Fibroblast of skin of left biceps (primary cell): ENCODE data around the gene TM9SF4.
A peak's percentile ranks its signal among the peaks of the same experiment; 100 is the strongest.
"Not testable (repeated sequence)": the region's sequence is repeated elsewhere in the genome, so short reads cannot be mapped to it uniquely, and the experiment has no call there.

ENCODE experiments used
- DNase-seq, 2 experiments: peaks; one replicate each; pipeline ENCODE4 v3.0.0-alpha.2; 2013; ENCODE audit warnings: low read depth in 2 of 2

Gene TM9SF4

GRCh38 chr20:32155017-32155981 lies 45.8 kb downstream of the TM9SF4 start:
- DNase-seq = no peak

GRCh38 chr20:32157611-32158010 lies 48.1 kb downstream of the TM9SF4 start:
- no peak for DNase-seq

- no peak for DNase-seq
These were observed 48.8 kb downstream of the TM9SF4 start for GRCh38 chr20:32158351-32158750.

- DNase-seq = no peak
These were observed 49.6 kb downstream of the TM9SF4 start for GRCh38 chr20:32158943-32159660.

- DNase-seq = no peak
These were observed 50.3 kb downstream of the TM9SF4 start for GRCh38 chr20:32159766-32160221.

GRCh38 chr20:32160341-32160740 lies 50.8 kb downstream of the TM9SF4 start:
- no peak for DNase-seq

- no peak for DNase-seq
These were observed 52.8 kb downstream of the TM9SF4 start for GRCh38 chr20:32162351-32162750.

GRCh38 chr20:32163951-32164350 lies 54.4 kb downstream of the TM9SF4 start:
- no peak for DNase-seq

- no peak for DNase-seq
These were observed 55.6 kb downstream of the TM9SF4 start for GRCh38 chr20:32164984-32165735.

- no peak for DNase-seq
These were observed 56.5 kb downstream of the TM9SF4 start for GRCh38 chr20:32165836-32166545.

- DNase-seq = no peak
These were observed 58.0 kb downstream of the TM9SF4 start for GRCh38 chr20:32167552-32167951.

GRCh38 chr20:32168184-32168910 lies 58.8 kb downstream of the TM9SF4 start:
- peak in 1 of 2 experiments; percentile 31 for DNase-seq

GRCh38 chr20:32177696-32178095 lies 68.2 kb downstream of the TM9SF4 start:
- not testable (repeated sequence) for DNase-seq

GRCh38 chr20:32179515-32179914 lies 70.0 kb downstream of the TM9SF4 start:
- no peak for DNase-seq

GRCh38 chr20:32179934-32180333 lies 70.4 kb downstream of the TM9SF4 start:
- DNase-seq = no peak

- DNase-seq = no peak
These were observed 72.1 kb downstream of the TM9SF4 start for GRCh38 chr20:32181606-32182005.

- no peak for DNase-seq
These were observed 74.6 kb downstream of the TM9SF4 start for GRCh38 chr20:32183947-32184635.

GRCh38 chr20:32184961-32185603 lies 75.6 kb downstream of the TM9SF4 start:
- no peak for DNase-seq

GRCh38 chr20:32186506-32186905 lies 77.0 kb downstream of the TM9SF4 start:
- no peak for DNase-seq
